Measurements from ENCODE around the gene NEURL1.

NEURL1 gene

DNA sequence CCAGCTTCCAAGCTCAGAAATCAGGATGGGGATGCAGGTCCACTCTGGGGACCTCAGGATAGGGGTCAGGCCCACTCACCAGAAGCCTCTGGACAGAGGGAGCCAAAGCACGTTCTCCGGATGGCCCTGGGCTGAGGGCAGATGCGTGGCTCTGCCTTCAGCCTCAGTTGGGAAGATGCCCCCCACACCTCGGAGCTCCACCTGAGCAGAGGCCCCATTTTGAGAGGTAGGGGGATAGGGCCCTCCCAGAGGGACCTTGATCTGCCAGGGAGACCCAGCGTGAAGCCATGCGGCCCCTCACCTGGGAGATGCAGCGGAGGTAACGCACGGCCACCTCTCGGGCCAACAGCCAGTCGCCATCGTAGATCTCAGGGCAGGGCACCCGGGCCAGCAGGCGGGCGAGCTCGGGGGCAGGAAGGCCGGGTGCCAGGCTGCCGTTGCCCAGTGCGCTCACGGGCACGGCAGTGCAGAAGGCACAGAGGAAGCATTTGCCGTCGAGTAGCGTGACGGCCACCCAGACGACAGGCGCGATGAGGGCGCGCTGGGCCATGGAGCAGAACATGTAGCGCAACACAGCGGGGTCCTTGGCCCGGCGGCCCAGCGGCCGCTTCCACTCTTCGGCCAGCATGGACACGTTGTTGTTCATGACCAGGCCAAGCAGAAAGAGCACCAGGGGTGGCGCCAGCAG, 35.5 kb upstream of the NEURL1 start:
- no peak for TF ChIP-seq CTCF (IDR thresholded peaks at IDR 0.05; ENCODE audit: insufficient read depth, low read length, poor library complexity, severe bottlenecking)
- H3K36me3 ChIP-seq (ENCODE audit: control insufficient read depth, insufficient read depth, low read length): no peaks in the 10 kb centered on the region
- H3K4me3 ChIP-seq (replicated peaks; ENCODE audit: low read depth, low read length): no peak overlapping the region
- DNase-seq (ENCODE audit: extremely low read depth, insufficient read length): no peak
- no peaks in the 10 kb centered on the region for H3K27me3 ChIP-seq (replicated peaks; ENCODE audit: control insufficient read depth, insufficient read depth, low read length)

DNA sequence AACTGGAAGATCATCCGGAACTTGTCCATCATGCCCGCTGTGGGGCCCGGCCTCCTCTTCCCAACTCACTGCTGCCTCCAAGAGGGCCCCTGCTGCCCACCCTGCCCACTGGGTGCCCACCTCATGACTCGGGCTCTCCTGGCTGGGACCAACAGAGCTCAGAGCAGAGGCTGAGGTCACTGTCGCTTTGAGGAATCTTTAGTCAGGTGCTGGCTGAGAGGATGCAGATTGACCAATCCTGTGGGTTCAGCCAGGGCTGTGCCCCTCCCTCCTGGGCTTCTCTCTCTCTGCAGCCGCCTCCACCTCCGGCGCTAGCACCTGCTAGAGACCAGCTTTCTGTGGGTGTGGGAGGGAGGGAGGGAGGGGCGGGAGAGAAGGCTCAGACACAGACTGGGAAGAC, 34.8 kb upstream of the NEURL1 start, which contains the start of gene CALHM1:
Gene CALHM1 (minus strand): TSS at position 181 of the 400 bp plus-strand sequence. CDS start 149 bp downstream, at position 32.
- H3K36me3 ChIP-seq (ENCODE audit: control insufficient read depth, insufficient read depth, low read length): no peaks in the 10 kb centered on the region
- DNase-seq (ENCODE audit: extremely low read depth, insufficient read length): no peak
- no peak within 1 kb of the TSS for H3K4me3 ChIP-seq (replicated peaks; ENCODE audit: low read depth, low read length)
- TF ChIP-seq CTCF (IDR thresholded peaks at IDR 0.05; ENCODE audit: insufficient read depth, low read length, poor library complexity, severe bottlenecking): no peak
- H3K27me3 ChIP-seq (replicated peaks; ENCODE audit: control insufficient read depth, insufficient read depth, low read length): no peaks in the 10 kb centered on the region

GRCh38 chr10:103459615-103460014, 33.9 kb upstream of the NEURL1 start:
- Histone ChIP-seq H3K4me3 (replicated peaks; ENCODE audit: low read depth, low read length) (no peak overlapping the region), H3K27me3 (replicated peaks; ENCODE audit: control insufficient read depth, insufficient read depth, low read length) (no peaks in the 10 kb centered on the region), H3K36me3 (ENCODE audit: control insufficient read depth, insufficient read depth, low read length) (no peaks in the 10 kb centered on the region)
- no peak for TF ChIP-seq CTCF (IDR thresholded peaks at IDR 0.05; ENCODE audit: insufficient read depth, low read length, poor library complexity, severe bottlenecking)
- no peak for DNase-seq (ENCODE audit: extremely low read depth, insufficient read length)

DNA sequence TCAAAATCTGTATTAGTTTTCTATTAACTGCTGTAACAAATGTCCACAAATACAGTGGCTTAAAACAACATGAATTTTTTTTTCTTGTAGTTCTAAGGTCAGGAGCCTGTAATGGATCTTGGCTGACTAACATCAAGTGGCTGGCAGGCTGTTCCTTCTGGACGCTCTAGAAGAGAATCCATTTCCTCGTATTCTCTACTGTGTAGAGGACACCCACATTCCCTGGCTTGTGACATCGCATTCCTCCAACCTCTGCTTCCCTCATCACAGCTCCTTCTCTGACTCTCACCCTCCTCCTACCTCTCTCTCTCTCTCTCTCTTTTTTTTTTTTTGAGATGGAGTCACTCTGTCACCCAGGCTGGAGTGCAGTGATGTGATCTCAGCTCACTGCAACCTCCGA, 30.0 kb upstream of the NEURL1 start:
- no peaks in the 10 kb centered on the region for H3K27me3 ChIP-seq (replicated peaks; ENCODE audit: control insufficient read depth, insufficient read depth, low read length)
- no peak for TF ChIP-seq CTCF (IDR thresholded peaks at IDR 0.05; ENCODE audit: insufficient read depth, low read length, poor library complexity, severe bottlenecking)
- DNase-seq (ENCODE audit: extremely low read depth, insufficient read length): no peak
- H3K36me3 ChIP-seq (ENCODE audit: control insufficient read depth, insufficient read depth, low read length): no peaks in the 10 kb centered on the region
- H3K4me3 ChIP-seq (replicated peaks; ENCODE audit: low read depth, low read length): no peak overlapping the region

- Histone ChIP-seq H3K36me3 (ENCODE audit: control insufficient read depth, insufficient read depth, low read length) (no peaks in the 10 kb centered on the region), H3K27me3 (replicated peaks; ENCODE audit: control insufficient read depth, insufficient read depth, low read length) (no peaks in the 10 kb centered on the region), H3K4me3 (replicated peaks; ENCODE audit: low read depth, low read length) (no peak overlapping the region)
- no peak for DNase-seq (ENCODE audit: extremely low read depth, insufficient read length)
- no peak for TF ChIP-seq CTCF (IDR thresholded peaks at IDR 0.05; ENCODE audit: insufficient read depth, low read length, poor library complexity, severe bottlenecking)
Observed at GRCh38 chr10:103465411-103466179, 27.9 kb upstream of the NEURL1 start.
